ENCODE results near the gene TPBG. TPM values are rescaled to one million over a fixed set of nuclear protein-coding genes. Genes with fewer than 3 reads are reported as not detected.
A peak's percentile ranks its signal among the peaks of the same experiment; 100 is the strongest.

The TPBG gene
- total RNA-seq, 5 donors from 2014 or later (not counting 1 experiment from before 2014, with no cell fraction given), result 0.25 to 0.89 (median 0.58) TPM

DNA sequence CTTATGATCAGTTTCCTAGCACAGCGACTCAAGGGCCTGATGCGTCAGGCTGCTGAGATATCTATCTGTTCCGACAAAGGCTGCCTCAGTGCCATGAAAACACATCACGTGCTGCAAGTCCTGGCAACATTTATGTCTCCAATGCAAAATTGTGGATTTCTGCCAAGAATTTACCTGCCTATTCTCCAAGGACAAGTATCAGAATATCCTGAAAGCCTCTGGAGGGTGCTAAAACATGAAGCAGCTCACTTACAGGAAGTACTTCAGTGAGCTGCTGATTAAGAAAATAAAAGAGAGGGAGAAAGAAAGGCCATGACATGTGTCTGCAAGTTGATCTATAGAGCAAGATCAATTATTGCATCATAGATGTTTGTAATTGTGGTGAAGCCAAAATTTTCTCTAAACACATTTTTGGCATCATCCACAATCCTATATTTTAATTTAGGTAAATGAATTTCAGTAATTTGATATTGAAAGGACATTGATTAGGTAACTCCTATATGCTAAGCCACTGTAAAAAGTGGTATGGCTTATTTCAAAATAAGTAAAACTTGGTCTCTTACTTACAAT lies 25.8 kb upstream of the TPBG start:
- no peaks in the 10 kb centered on the region for H3K36me3 Mint-ChIP-seq
- Histone ChIP-seq H3K4me1 (ENCODE audit: control insufficient read depth in 1 of 2, extremely low read depth in 1 of 2, insufficient read depth in 2 of 2, low read length in 2 of 2) (no peaks in the 10 kb centered on the region), H3K9me3 (no peaks in the 10 kb centered on the region), H3K36me3 (ENCODE audit: control insufficient read depth in 2 of 2, extremely low read depth in 1 of 2, insufficient read depth in 1 of 2, low read length in 1 of 2) (no peaks in the 10 kb centered on the region), H3K27me3 (replicated peaks in 1 of 2; ENCODE audit: control insufficient read depth in 2 of 2, extremely low read depth in 1 of 2, insufficient read depth in 2 of 2, low read length in 1 of 2) (no peaks in the 10 kb centered on the region), H3K27ac (ENCODE audit: low read length) (no peak overlapping the region), H3K4me3 (ENCODE audit: control insufficient read depth in 1 of 2, extremely low read depth in 1 of 2, low read length in 1 of 2) (no peak overlapping the region)
- POLR2A ChIA-PET, result no interaction called here
- no peak overlapping the region for H3K27ac Mint-ChIP-seq
- no peak for ATAC-seq (replicated peaks in 1 of 4)
- no peak for DNase-seq
- H3K4me3 Mint-ChIP-seq, result no peak overlapping the region
- no peaks in the 10 kb centered on the region for H3K4me1 Mint-ChIP-seq
- CTCF ChIA-PET, result no interaction called here
- H3K27me3 Mint-ChIP-seq, result peaks cover 5 to 11% of the 10 kb centered on the region in 2 donors
- WGBS (ENCODE audit: insufficient coverage), result 74% methylated on average over 4 of the region's 4 CpGs
- H3K9me3 Mint-ChIP-seq, result peaks cover 5 to 7% (median 6%) of the 10 kb centered on the region in 3 donors

DNA sequence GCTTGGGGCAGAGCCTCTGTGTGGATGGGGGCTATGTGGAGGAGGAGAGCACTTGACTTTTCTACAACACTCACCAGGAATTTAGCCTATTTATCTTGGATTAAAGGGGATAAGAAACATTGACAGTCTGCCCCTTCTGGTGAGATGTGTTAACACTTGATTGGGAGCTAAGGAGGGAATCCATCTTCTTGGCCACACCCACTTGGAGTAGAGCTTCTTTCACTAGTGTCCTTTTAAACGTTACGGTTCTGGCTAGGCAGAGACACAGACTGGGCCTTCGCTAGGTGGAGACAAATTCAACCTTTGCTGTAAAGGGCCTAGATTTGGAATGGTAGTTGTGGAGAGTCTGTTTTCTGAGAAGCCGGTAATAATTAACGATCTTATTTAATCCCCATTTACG lies 15.5 kb upstream of the TPBG start:
- 67% methylated on average over 1 of the region's 6 CpGs for WGBS (ENCODE audit: insufficient coverage)
- Mint-ChIP-seq H3K4me1 (no peaks in the 10 kb centered on the region), H3K27me3 (peaks cover 4 to 13% of the 10 kb centered on the region in 2 donors), H3K27ac (no peak overlapping the region), H3K4me3 (no peak overlapping the region), H3K36me3 (no peaks in the 10 kb centered on the region), H3K9me3 (peaks cover 4 to 13% (median 6%) of the 10 kb centered on the region in 3 donors)
- no peak for ATAC-seq (replicated peaks in 1 of 4)
- ChIA-PET POLR2A (no interaction called here), CTCF (no interaction called here)
- Histone ChIP-seq H3K4me3 (ENCODE audit: control insufficient read depth in 1 of 2, extremely low read depth in 1 of 2, low read length in 1 of 2) (no peak overlapping the region), H3K36me3 (ENCODE audit: control insufficient read depth in 2 of 2, extremely low read depth in 1 of 2, insufficient read depth in 1 of 2, low read length in 1 of 2) (no peaks in the 10 kb centered on the region), H3K27me3 (replicated peaks in 1 of 2; ENCODE audit: control insufficient read depth in 2 of 2, extremely low read depth in 1 of 2, insufficient read depth in 2 of 2, low read length in 1 of 2) (no peaks in the 10 kb centered on the region), H3K4me1 (ENCODE audit: control insufficient read depth in 1 of 2, extremely low read depth in 1 of 2, insufficient read depth in 2 of 2, low read length in 2 of 2) (no peaks in the 10 kb centered on the region), H3K9me3 (no peaks in the 10 kb centered on the region), H3K27ac (ENCODE audit: low read length) (no peak overlapping the region)
- no peak for DNase-seq

DNA sequence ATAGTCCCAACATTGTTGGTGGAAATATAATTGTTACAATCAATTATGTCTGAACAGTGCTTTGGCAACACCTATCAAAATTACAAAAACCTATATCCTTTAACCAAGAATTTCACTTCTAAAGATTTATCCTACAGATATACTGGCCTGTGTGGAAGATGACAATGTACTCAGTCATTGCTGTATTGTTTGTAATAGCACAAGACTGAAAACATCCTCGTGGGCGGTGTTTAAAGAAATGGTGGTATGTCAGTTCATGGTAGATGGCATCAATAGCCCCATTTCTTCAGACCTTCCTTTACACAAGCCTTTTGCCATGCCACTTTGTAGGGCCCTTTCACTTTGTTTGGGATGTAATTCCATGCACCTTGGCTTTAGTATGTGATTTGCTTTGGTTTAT lies 9.8 kb upstream of the TPBG start:
- POLR2A ChIA-PET, result no interaction called here
- Mint-ChIP-seq H3K36me3 (no peaks in the 10 kb centered on the region), H3K4me3 (no peak overlapping the region)

DNA sequence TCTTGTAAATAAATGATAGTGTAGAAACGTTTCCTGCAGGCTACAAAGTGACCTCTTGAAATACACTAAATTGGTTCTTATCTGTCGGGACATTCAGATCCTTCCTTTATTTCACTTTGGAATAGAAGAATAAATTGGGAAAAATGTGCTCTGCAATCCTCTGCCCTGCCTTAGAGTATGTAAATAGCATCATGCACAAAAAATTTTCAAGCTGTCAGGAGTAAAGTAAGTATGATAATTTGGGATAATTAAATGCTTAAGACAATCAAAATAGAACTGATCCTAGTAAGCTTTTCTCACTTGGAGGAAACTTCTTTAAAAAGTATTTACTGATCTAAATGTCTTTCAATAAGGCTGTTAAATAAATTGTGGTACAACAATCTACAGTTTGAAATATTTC lies 3.1 kb upstream of the TPBG start:
- Histone ChIP-seq H3K27me3 (replicated peaks in 1 of 2; ENCODE audit: control insufficient read depth in 2 of 2, extremely low read depth in 1 of 2, insufficient read depth in 2 of 2, low read length in 1 of 2) (peaks cover 9 to 28% of the 10 kb centered on the region in 2 experiments), H3K27ac (ENCODE audit: low read length) (no peak overlapping the region), H3K4me1 (ENCODE audit: control insufficient read depth in 1 of 2, extremely low read depth in 1 of 2, insufficient read depth in 2 of 2, low read length in 2 of 2) (peaks cover 0 to 22% of the 10 kb centered on the region in 2 experiments), H3K36me3 (ENCODE audit: control insufficient read depth in 2 of 2, extremely low read depth in 1 of 2, insufficient read depth in 1 of 2, low read length in 1 of 2) (no peaks in the 10 kb centered on the region), H3K4me3 (ENCODE audit: control insufficient read depth in 1 of 2, extremely low read depth in 1 of 2, low read length in 1 of 2) (no peak overlapping the region), H3K9me3 (no peaks in the 10 kb centered on the region)
- Mint-ChIP-seq H3K36me3 (no peaks in the 10 kb centered on the region), H3K27ac (no peak overlapping the region), H3K4me1 (peaks cover 9 to 19% (median 18%) of the 10 kb centered on the region in 3 donors), H3K4me3 (no peak overlapping the region), H3K27me3 (peaks cover 40 to 41% of the 10 kb centered on the region in 2 donors), H3K9me3 (no peaks in the 10 kb centered on the region)
- ATAC-seq (replicated peaks in 1 of 4), result no peak
- CTCF ChIA-PET, result no interaction called here
- no CpG with 5 or more reads among the region's 2 CpGs for WGBS (ENCODE audit: insufficient coverage)
- POLR2A ChIA-PET, result no interaction called here
- DNase-seq, result no peak

More for the DNA sequence above, 9.8 kb upstream of the TPBG start:
- Histone ChIP-seq H3K27ac (ENCODE audit: low read length) (no peak overlapping the region), H3K36me3 (ENCODE audit: control insufficient read depth in 2 of 2, extremely low read depth in 1 of 2, insufficient read depth in 1 of 2, low read length in 1 of 2) (no peaks in the 10 kb centered on the region), H3K4me1 (ENCODE audit: control insufficient read depth in 1 of 2, extremely low read depth in 1 of 2, insufficient read depth in 2 of 2, low read length in 2 of 2) (no peaks in the 10 kb centered on the region), H3K27me3 (replicated peaks in 1 of 2; ENCODE audit: control insufficient read depth in 2 of 2, extremely low read depth in 1 of 2, insufficient read depth in 2 of 2, low read length in 1 of 2) (no peaks in the 10 kb centered on the region), H3K9me3 (no peaks in the 10 kb centered on the region), H3K4me3 (ENCODE audit: control insufficient read depth in 1 of 2, extremely low read depth in 1 of 2, low read length in 1 of 2) (no peak overlapping the region)
- H3K27me3 Mint-ChIP-seq, result peaks cover 6 to 13% of the 10 kb centered on the region in 2 donors
- no peak for ATAC-seq (replicated peaks in 1 of 4)
- H3K4me1 Mint-ChIP-seq, result no peaks in the 10 kb centered on the region
- no peaks in the 10 kb centered on the region for H3K9me3 Mint-ChIP-seq
- H3K27ac Mint-ChIP-seq, result no peak overlapping the region
- no peak for DNase-seq
- WGBS (ENCODE audit: insufficient coverage), result no CpG with 5 or more reads among the region's 2 CpGs
- CTCF ChIA-PET, result interaction anchor here in 1 of 2 donors (0.5 kb wide), 1 partner anchor 9 kb away, joined by 4 read pairs; no protein-coding TSS in a partner anchor

DNA sequence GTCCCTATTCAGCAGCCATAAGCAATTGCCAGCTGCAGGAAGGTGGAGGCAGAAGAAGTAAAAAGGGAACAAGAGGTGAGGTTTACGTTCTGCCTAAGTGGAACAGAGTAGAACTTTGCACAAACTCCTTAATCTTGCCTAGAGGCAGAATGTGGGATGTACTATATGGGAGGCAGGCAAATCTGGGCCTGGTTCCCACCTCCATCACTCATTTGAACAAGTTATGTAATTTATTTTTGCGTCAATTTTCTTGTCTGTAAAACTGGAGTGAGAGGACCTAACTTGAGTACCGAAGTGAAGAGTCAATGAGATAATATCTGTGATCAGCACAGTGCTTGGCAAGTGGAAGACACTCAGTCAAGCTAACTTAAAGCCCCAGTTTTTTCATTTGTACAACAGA lies 2.0 kb upstream of the TPBG start:
- no peaks in the 10 kb centered on the region for H3K36me3 ChIP-seq (ENCODE audit: control insufficient read depth in 2 of 2, extremely low read depth in 1 of 2, insufficient read depth in 1 of 2, low read length in 1 of 2)
- no peak for DNase-seq
- no peak for ATAC-seq (replicated peaks in 1 of 4)
- Mint-ChIP-seq H3K27me3 (peaks cover 49 to 51% of the 10 kb centered on the region in 2 donors), H3K4me1 (peaks cover 15 to 25% (median 23%) of the 10 kb centered on the region in 3 donors), H3K36me3 (no peaks in the 10 kb centered on the region), H3K27ac (no peak overlapping the region), H3K9me3 (no peaks in the 10 kb centered on the region), H3K4me3 (no peak overlapping the region)
- ChIA-PET POLR2A (no interaction called here), CTCF (no interaction called here)
- H3K27me3 ChIP-seq (replicated peaks in 1 of 2; ENCODE audit: control insufficient read depth in 2 of 2, extremely low read depth in 1 of 2, insufficient read depth in 2 of 2, low read length in 1 of 2), result peaks cover 13 to 31% of the 10 kb centered on the region in 2 experiments
- no peak overlapping the region for H3K27ac ChIP-seq (ENCODE audit: low read length)
- H3K4me1 ChIP-seq (ENCODE audit: control insufficient read depth in 1 of 2, extremely low read depth in 1 of 2, insufficient read depth in 2 of 2, low read length in 2 of 2), result peaks cover 0 to 22% of the 10 kb centered on the region in 2 experiments
- H3K9me3 ChIP-seq, result no peaks in the 10 kb centered on the region
- WGBS (ENCODE audit: insufficient coverage), result no CpG with 5 or more reads among the region's 3 CpGs
- no peak overlapping the region for H3K4me3 ChIP-seq (ENCODE audit: control insufficient read depth in 1 of 2, extremely low read depth in 1 of 2, low read length in 1 of 2)

DNA sequence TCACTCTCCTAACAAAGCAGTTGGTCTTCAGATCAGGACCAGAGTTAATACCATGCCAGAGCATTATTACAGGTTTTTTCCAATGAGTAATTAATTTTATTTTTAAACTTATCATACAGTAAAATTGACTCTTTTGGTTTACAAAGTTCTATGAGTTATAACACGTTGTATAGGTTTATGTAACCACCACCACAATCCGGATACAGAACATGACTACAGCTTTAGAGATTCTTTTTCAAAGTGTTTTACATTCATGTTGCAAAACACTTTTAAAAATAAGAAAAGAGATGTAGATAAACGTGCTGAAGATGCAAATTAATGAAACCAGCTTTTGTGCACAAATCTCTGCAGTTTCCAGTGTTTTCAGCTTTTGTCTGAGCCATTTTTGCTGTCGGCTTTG lies 1.5 kb upstream of the TPBG start:
- ChIA-PET POLR2A (no interaction called here), CTCF (no interaction called here)
- Mint-ChIP-seq H3K27me3 (peaks cover 49 to 53% of the 10 kb centered on the region in 2 donors), H3K4me1 (peaks cover 15 to 25% (median 23%) of the 10 kb centered on the region in 3 donors), H3K36me3 (no peaks in the 10 kb centered on the region), H3K27ac (no peak overlapping the region), H3K4me3 (peak overlapping the region in 2 of 3 donors; percentile 31 to 78), H3K9me3 (no peaks in the 10 kb centered on the region)
- Histone ChIP-seq H3K4me1 (ENCODE audit: control insufficient read depth in 1 of 2, extremely low read depth in 1 of 2, insufficient read depth in 2 of 2, low read length in 2 of 2) (peaks cover 0 to 22% of the 10 kb centered on the region in 2 experiments), H3K27ac (ENCODE audit: low read length) (no peak overlapping the region), H3K27me3 (replicated peaks in 1 of 2; ENCODE audit: control insufficient read depth in 2 of 2, extremely low read depth in 1 of 2, insufficient read depth in 2 of 2, low read length in 1 of 2) (peaks cover 13 to 31% of the 10 kb centered on the region in 2 experiments), H3K4me3 (ENCODE audit: control insufficient read depth in 1 of 2, extremely low read depth in 1 of 2, low read length in 1 of 2) (no peak overlapping the region), H3K36me3 (ENCODE audit: control insufficient read depth in 2 of 2, extremely low read depth in 1 of 2, insufficient read depth in 1 of 2, low read length in 1 of 2) (no peaks in the 10 kb centered on the region), H3K9me3 (no peaks in the 10 kb centered on the region)
- WGBS (ENCODE audit: insufficient coverage), result 43% methylated on average over 1 of the region's 4 CpGs
- DNase-seq (no peak), ATAC-seq (replicated peaks in 1 of 4) (no peak)
